ENCODE data around the gene CD82.

GRCh38 chr11:44605965-44606364, 40.5 kb downstream of the CD82 start:
- TF ChIP-seq CTCF (IDR thresholded peaks at IDR 0.05) (no peak), POLR2AphosphoS5 (IDR thresholded peaks at IDR 0.05) (no peak), EP300 (IDR thresholded peaks at IDR 0.05) (no peak)
